GM06990 (cell line): ENCODE measurements around the gene CNTN5.

Source experiments
- DNase-seq: peaks from one replicate; pipeline ENCODE4 v3.0.0-alpha.2; 2011; ENCODE audit not compliant: insufficient read length; ENCODE audit errors: extremely low read depth
- H3K27me3 ChIP-seq: replicated peaks from 2 replicates; pipeline ENCODE4 v1.6.0; 2011; ENCODE audit warnings: low read length; ENCODE audit not compliant: control insufficient read depth, insufficient read depth
- H3K36me3 ChIP-seq: 2 replicates; pipeline ENCODE4 v1.5.1; 2011; ENCODE audit warnings: low read length; ENCODE audit not compliant: control insufficient read depth, insufficient read depth
- H3K4me3 ChIP-seq: replicated peaks from 2 replicates; pipeline ENCODE4 v1.5.1; 2011; ENCODE audit warnings: low read depth, mild to moderate bottlenecking, control low read depth, low read length
- TF ChIP-seq, protein P1 (sequence below): IDR thresholded peaks from 2 replicates; pipeline ENCODE4 v1.5.1; 2011; ENCODE audit warnings: low read length, control low read depth, mild to moderate bottlenecking, inconsistent platforms; ENCODE audit not compliant: insufficient read depth, poor library complexity, severe bottlenecking

CNTN5 gene

DNA sequence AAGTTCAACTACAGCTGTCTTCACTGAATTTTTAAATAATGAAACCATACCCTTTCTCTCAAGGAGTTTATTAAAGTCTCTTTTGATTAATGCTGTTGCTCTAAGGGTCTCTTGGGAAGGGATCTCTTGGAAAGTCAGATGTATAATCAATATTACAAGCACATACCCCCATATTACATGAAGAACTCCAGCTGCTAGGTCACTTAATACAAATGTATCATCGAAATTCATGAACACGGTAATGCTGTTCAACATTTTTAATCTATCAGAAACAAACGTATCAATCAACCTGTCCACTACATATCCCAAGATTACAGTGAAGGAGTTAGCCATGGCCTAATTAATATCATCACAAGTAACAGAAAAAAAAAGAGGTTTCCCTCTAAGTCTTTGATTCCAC lies 1283.1 kb downstream of the CNTN5 start:
- TF ChIP-seq, protein P1, sequence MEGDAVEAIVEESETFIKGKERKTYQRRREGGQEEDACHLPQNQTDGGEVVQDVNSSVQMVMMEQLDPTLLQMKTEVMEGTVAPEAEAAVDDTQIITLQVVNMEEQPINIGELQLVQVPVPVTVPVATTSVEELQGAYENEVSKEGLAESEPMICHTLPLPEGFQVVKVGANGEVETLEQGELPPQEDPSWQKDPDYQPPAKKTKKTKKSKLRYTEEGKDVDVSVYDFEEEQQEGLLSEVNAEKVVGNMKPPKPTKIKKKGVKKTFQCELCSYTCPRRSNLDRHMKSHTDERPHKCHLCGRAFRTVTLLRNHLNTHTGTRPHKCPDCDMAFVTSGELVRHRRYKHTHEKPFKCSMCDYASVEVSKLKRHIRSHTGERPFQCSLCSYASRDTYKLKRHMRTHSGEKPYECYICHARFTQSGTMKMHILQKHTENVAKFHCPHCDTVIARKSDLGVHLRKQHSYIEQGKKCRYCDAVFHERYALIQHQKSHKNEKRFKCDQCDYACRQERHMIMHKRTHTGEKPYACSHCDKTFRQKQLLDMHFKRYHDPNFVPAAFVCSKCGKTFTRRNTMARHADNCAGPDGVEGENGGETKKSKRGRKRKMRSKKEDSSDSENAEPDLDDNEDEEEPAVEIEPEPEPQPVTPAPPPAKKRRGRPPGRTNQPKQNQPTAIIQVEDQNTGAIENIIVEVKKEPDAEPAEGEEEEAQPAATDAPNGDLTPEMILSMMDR: no peak
- Histone ChIP-seq H3K36me3 (no peaks in the 10 kb centered on the region), H3K4me3 (no peak overlapping the region), H3K27me3 (no peaks in the 10 kb centered on the region)
- DNase-seq: no peak

DNA sequence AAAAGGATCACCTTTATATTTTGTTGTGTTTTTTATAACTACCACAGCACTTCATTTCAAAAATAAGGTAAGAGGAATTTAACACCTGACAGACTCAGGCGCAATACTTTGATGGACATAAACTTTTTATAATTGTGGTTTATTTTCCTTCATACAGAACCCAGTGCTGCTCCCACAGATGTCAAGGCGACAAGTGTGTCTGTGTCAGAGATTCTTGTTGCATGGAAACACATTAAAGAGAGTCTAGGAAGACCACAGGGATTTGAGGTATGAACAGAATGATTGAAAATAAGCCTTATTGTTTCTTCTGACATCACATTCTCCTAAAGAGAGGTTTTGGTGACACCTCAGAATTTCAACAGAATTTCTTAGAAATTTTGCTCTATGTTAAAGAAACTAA lies 1287.5 kb downstream of the CNTN5 start:
- no peak for DNase-seq
- TF ChIP-seq, protein P1: no peak
- Histone ChIP-seq H3K36me3 (no peaks in the 10 kb centered on the region), H3K4me3 (no peak overlapping the region), H3K27me3 (no peaks in the 10 kb centered on the region)

DNA sequence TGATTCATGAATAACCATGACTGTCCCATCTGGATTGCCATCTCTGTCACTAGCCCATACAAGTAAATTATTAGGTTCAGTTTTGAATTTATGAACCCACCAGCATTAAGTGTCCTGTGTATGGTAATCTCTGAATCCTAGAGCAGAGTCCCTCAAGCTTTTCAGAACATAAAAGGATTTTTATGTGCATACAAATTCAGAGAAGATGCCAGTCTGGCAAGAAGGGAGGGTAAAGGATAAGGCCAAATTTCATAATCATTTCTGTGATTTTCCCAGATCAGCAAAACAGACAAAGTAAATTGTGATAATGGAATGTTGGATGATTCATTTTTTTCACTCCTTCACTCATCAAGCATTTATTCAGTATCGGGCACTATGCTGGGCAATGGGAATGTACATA lies 1295.2 kb downstream of the CNTN5 start:
- Histone ChIP-seq H3K27me3 (no peaks in the 10 kb centered on the region), H3K36me3 (no peaks in the 10 kb centered on the region), H3K4me3 (no peak overlapping the region)
- TF ChIP-seq, protein P1: no peak
- no peak for DNase-seq

DNA sequence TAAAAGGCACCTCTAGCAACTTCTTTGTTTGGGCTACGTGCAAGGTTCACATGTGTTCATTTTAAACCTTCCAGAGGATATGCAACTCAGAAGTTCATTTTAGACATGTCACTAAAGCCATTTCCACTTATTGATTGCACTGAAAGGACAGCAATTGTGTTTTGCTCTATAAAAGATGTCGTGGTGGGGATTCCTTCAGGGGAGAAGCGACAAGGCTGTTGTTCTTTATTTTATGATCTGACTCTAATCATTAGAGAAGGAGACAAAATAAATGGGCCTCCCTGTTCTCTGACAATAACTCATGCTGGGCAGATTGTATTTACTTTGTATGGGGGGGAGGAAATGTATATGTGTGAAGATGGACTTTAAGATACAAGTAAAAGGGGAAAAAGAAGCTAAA lies 1296.2 kb downstream of the CNTN5 start:
- TF ChIP-seq, protein P1: no peak
- no peak for DNase-seq
- Histone ChIP-seq H3K36me3 (no peaks in the 10 kb centered on the region), H3K4me3 (no peak overlapping the region), H3K27me3 (no peaks in the 10 kb centered on the region)

DNA sequence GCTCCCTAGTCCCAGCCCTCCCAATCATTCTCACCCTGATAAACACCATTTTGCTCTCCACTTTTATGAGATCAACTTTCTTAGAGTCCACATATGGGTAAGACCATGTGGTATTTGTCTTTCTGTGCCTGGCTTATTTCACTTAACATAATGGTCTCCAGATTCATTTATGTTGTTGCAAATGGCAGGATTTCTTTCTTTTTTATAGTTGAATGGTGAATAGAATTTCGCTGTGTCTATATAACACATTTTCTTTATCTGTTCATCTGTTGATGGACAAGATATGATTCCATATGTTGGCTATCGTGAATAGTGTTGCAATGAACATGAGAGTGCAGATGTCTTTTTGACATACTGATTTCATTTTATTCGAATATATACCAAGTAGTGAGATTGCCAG lies 1298.9 kb downstream of the CNTN5 start:
- DNase-seq: no peak
- Histone ChIP-seq H3K36me3 (no peaks in the 10 kb centered on the region), H3K27me3 (no peaks in the 10 kb centered on the region), H3K4me3 (no peak overlapping the region)
- TF ChIP-seq, protein P1: no peak

DNA sequence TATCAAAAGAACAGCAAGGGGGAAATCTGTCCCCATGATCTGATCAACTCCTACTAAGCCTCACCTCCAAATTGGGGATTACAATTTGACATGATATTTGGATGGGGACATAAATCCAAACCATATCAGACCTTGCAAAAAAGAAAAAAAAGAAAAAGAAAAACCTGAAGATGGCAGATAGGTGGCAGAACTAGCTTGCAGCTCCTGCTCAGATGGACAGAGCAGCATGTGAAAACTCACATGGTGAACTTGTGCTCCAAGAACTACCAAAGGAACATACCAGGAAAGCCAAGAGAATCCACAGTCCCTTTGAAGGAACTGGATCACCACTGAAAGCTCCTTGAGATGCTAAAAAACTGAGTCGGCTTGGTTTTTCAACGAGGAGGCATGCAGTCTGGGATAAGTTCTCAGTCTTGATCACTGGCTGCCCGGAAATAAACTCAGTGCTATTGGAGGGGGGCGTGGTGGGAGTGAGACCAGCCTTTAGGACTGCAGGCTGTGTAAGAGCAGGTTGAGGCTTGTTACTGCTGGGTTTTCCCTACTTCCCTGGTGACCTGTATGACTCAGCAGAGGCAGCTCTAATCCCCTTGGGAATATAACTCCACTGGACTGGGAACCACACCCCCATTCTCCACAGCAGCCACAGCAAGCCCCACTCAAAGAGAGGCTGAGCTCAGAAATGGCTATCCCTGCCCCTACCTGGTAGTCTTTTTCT lies 1308.0 kb downstream of the CNTN5 start:
- TF ChIP-seq, protein P1: no peak
- Histone ChIP-seq H3K36me3 (no peaks in the 10 kb centered on the region), H3K27me3 (no peaks in the 10 kb centered on the region), H3K4me3 (no peak overlapping the region)
- DNase-seq: no peak
